BLaER1 (cell line): ENCODE results near the gene FRZB.

Source experiments
- H3K27ac ChIP-seq: shearing (Covaris generic); formaldehyde crosslinking; 2 replicates; pipeline ENCODE4 v1.8.1; 2022
- H3K27me3 ChIP-seq: shearing (Covaris generic); formaldehyde crosslinking; 2 replicates; pipeline ENCODE4 v1.8.1; 2022
- H3K36me3 ChIP-seq: shearing (Covaris generic); formaldehyde crosslinking; 2 replicates; pipeline ENCODE4 v1.8.1; 2022
- H3K4me1 ChIP-seq: shearing (Covaris generic); formaldehyde crosslinking; 2 replicates; pipeline ENCODE4 v1.8.1; 2022
- H3K4me2 ChIP-seq: shearing (Covaris generic); formaldehyde crosslinking; 2 replicates; pipeline ENCODE4 v1.8.1; 2022
- H3K4me3 ChIP-seq: shearing (Covaris generic); formaldehyde crosslinking; 2 replicates; pipeline ENCODE4 v1.8.1; 2022
- H3K9ac ChIP-seq: shearing (Covaris generic); formaldehyde crosslinking; 2 replicates; pipeline ENCODE4 v1.8.1; 2022
- H3K9me3 ChIP-seq: shearing (Covaris generic); formaldehyde crosslinking; 2 replicates; pipeline ENCODE4 v1.8.1; 2022
- H4K20me1 ChIP-seq: shearing (Covaris generic); formaldehyde crosslinking; 2 replicates; pipeline ENCODE4 v1.8.1; 2022
- Cebpa-rat ChIP-seq: shearing (Covaris generic); IDR thresholded peaks from 2 replicates; pipeline ENCODE4 v1.8.1; 2022

FRZB gene

GRCh38 chr2:182868054-182868796, 1.8 kb upstream of the FRZB start:
- Histone ChIP-seq H3K4me3 (no peak overlapping the region), H3K9ac (no peak overlapping the region), H3K27me3 (peaks cover 11% of the 10 kb centered on the region; the same call in 1 of the 2 replicates), H4K20me1 (no peaks in the 10 kb centered on the region), H3K36me3 (no peaks in the 10 kb centered on the region), H3K4me2 (no peak overlapping the region), H3K27ac (no peak overlapping the region), H3K9me3 (peaks cover 12% of the 10 kb centered on the region; the same call in 1 of the 2 replicates), H3K4me1 (0 out of 2 replicates have a peak, but pooled peaks cover 5% of the 10 kb centered on the region)
- TF ChIP-seq Cebpa-rat = no peak

DNA sequence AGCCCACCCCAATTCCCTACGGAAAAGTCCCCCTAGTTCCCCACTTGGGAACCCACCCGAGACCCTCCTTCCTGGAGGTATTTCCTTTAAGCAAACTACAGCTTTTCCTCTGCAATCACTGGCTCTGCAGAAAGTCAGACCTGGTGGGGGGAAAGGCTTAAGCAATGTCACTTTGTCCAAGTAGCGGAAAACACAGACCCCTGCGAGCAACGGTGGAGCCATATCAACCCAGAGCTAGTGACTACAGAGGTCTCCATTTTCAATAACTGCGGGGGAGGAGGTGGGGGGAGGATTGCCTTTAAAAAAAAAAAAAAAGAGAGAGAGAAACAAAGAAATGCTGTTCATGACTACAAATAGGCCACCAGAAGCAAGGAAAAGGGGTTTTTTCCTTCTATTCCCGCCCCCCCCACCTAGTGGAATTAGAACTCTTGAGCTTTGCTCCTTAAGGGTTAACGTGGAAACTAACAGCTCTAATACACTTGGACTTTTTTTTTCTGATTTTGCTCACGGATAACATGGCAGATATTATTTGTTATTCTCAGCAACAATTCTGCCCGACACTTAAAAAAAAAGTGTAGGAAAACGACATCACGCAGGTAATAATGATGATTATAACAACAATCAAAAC, 1.1 kb upstream of the FRZB start:
- 0 out of 2 replicates have a peak overlapping the region, but pooled peaks have one; percentile 1 for H3K4me2 ChIP-seq
- no peak overlapping the region for H3K4me3 ChIP-seq
- no peaks in the 10 kb centered on the region for H3K36me3 ChIP-seq
- H3K27ac ChIP-seq = no peak overlapping the region
- TF ChIP-seq Cebpa-rat = no peak
- peaks cover 11% of the 10 kb centered on the region; the same call in 1 of the 2 replicates for H3K27me3 ChIP-seq
- H3K4me1 ChIP-seq = peaks cover 11% of the 10 kb centered on the region
- H3K9ac ChIP-seq = no peak overlapping the region
- no peaks in the 10 kb centered on the region for H4K20me1 ChIP-seq
- peaks cover 12% of the 10 kb centered on the region; the same call in 1 of the 2 replicates for H3K9me3 ChIP-seq

GRCh38 chr2:182866095-182866460, 359 bp downstream of the FRZB start:
- H3K36me3 ChIP-seq = no peaks in the 10 kb centered on the region
- no peak overlapping the region for H3K4me3 ChIP-seq
- H3K4me2 ChIP-seq = no peak overlapping the region
- no peak overlapping the region for H3K27ac ChIP-seq
- H4K20me1 ChIP-seq = no peaks in the 10 kb centered on the region
- peaks cover 11% of the 10 kb centered on the region; the same call in 1 of the 2 replicates for H3K27me3 ChIP-seq
- H3K9me3 ChIP-seq = peaks cover 12% of the 10 kb centered on the region; the same call in 1 of the 2 replicates
- peaks cover 22% of the 10 kb centered on the region for H3K4me1 ChIP-seq
- TF ChIP-seq Cebpa-rat = no peak
- no peak overlapping the region for H3K9ac ChIP-seq

DNA sequence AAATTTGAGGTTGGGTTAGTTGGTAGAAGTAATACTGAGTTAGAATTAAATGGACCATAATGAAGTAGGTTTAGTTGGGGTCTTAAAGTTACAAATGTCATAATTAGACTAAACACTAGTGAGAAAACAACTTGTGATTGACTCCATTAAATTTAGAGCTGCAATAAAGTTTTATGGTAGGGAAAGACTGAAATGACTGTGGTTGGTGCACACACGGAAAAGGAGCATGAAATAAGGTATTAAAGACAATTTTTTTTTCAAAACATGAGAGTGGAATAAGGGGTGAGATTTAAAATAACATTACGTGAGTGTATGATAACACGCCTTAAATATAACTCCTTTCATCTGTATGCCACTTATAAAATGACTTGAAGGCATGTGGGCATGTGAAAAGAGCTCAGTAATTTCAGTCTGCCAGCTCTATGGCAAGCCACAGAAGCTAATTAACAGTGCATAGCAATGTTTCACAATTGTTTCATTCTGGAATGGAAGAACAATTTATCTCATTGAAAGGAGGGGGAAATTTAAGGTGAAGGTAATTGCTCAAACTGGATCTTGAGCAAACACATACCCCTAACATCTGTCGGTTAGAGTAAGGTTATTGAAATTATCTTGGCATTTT, 1.4 kb downstream of the FRZB start:
- Histone ChIP-seq H3K4me1 (peaks cover 22% of the 10 kb centered on the region), H3K36me3 (no peaks in the 10 kb centered on the region), H3K9ac (no peak overlapping the region), H3K4me3 (no peak overlapping the region), H3K4me2 (no peak overlapping the region), H3K9me3 (peaks cover 12% of the 10 kb centered on the region; the same call in 1 of the 2 replicates), H3K27ac (no peak overlapping the region), H3K27me3 (peaks cover 11% of the 10 kb centered on the region; the same call in 1 of the 2 replicates), H4K20me1 (no peaks in the 10 kb centered on the region)
- no peak for TF ChIP-seq Cebpa-rat

GRCh38 chr2:182863642-182864041, 2.8 kb downstream of the FRZB start:
- no peak overlapping the region for H3K27ac ChIP-seq
- H3K27me3 ChIP-seq = peaks cover 11% of the 10 kb centered on the region; the same call in 1 of the 2 replicates
- no peak overlapping the region for H3K9ac ChIP-seq
- peaks cover 12% of the 10 kb centered on the region; the same call in 1 of the 2 replicates for H3K9me3 ChIP-seq
- no peak for TF ChIP-seq Cebpa-rat
- peaks cover 22% of the 10 kb centered on the region for H3K4me1 ChIP-seq
- H4K20me1 ChIP-seq = no peaks in the 10 kb centered on the region
- no peaks in the 10 kb centered on the region for H3K36me3 ChIP-seq
- H3K4me2 ChIP-seq = no peak overlapping the region
- no peak overlapping the region for H3K4me3 ChIP-seq

DNA sequence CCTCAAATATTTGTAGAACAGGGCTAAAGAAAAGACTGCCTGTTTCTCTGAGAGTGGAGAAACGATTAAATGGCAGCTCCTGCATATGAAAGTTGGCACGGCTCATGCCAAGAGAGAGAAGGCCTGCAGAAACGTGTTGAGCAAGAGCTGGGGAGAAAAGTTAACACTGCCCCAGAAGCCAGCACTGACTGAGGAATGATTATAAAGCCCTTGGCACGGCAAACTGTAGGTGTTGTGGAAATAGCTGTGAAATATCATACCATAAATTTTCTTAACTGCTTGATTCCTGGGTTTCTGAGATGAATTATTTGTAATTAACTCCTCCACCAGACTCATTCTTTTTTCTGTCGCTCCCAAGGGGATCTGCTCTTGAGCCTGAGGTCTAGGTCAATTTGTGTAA, 4.3 kb downstream of the FRZB start:
- H3K4me2 ChIP-seq = peak overlapping the region; percentile 58
- no peak for TF ChIP-seq Cebpa-rat
- H3K4me1 ChIP-seq = peaks cover 22% of the 10 kb centered on the region
- H4K20me1 ChIP-seq = no peaks in the 10 kb centered on the region
- H3K9ac ChIP-seq = no peak overlapping the region
- H3K27me3 ChIP-seq = peaks cover 10% of the 10 kb centered on the region; the same call in 1 of the 2 replicates
- H3K27ac ChIP-seq = no peak overlapping the region
- no peaks in the 10 kb centered on the region for H3K36me3 ChIP-seq
- peaks cover 10% of the 10 kb centered on the region; the same call in 1 of the 2 replicates for H3K9me3 ChIP-seq
- no peak overlapping the region for H3K4me3 ChIP-seq

DNA sequence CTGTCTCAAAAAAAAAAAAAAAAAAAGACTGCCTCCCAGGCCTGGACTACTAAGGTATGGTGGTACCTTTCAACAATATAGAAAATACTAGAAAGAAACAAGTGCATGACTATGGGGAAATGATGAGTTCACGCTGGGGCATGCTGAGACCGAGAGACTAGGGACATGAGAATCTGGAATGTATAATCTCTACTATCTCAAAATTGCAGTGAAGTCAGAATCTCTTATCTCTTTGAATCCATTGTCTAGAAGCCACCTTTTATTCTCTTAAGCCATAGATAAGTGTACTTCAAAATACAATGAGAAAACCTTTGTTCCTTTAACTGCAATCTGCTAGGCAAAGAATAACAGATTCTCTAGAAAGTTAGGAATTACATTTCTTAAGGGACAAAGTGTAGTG, 5.6 kb downstream of the FRZB start:
- Histone ChIP-seq H3K4me1 (peaks cover 22% of the 10 kb centered on the region), H3K27ac (no peak overlapping the region), H4K20me1 (no peaks in the 10 kb centered on the region), H3K9me3 (no peaks in the 10 kb centered on the region), H3K4me3 (no peak overlapping the region), H3K9ac (no peak overlapping the region), H3K4me2 (no peak overlapping the region), H3K36me3 (no peaks in the 10 kb centered on the region), H3K27me3 (no peaks in the 10 kb centered on the region)
- no peak for TF ChIP-seq Cebpa-rat

DNA sequence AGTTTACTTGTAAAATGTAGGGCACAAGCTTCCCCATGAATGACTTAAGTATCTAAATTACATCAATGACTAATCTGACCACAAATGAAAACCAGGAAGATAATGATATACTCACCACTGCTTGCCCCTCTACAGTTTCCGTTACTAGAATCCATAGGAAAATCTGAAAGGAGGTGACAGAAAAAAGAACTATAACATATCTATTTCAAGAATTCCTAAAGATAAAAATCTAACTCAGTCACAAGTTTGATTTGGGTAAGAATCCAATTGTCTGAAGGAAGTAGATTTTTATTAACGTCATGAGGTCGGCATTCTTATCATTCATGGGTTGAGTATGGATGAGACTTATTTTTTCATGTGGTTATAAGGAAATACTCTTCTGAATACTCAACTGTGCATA, 7.8 kb downstream of the FRZB start:
- Histone ChIP-seq H3K27me3 (no peaks in the 10 kb centered on the region), H3K4me3 (no peak overlapping the region), H3K9me3 (no peaks in the 10 kb centered on the region), H3K4me1 (peaks cover 22% of the 10 kb centered on the region), H3K36me3 (no peaks in the 10 kb centered on the region), H3K27ac (no peak overlapping the region), H3K4me2 (no peak overlapping the region), H4K20me1 (no peaks in the 10 kb centered on the region), H3K9ac (no peak overlapping the region)
- no peak for TF ChIP-seq Cebpa-rat

- Histone ChIP-seq H3K36me3 (no peaks in the 10 kb centered on the region), H3K4me1 (no peaks in the 10 kb centered on the region), H3K9ac (no peak overlapping the region), H3K4me2 (no peak overlapping the region), H3K9me3 (no peaks in the 10 kb centered on the region), H4K20me1 (no peaks in the 10 kb centered on the region), H3K27ac (no peak overlapping the region), H3K4me3 (no peak overlapping the region), H3K27me3 (no peaks in the 10 kb centered on the region)
- TF ChIP-seq Cebpa-rat = no peak
These were observed 11.1 kb downstream of the FRZB start for GRCh38 chr2:182855376-182855775.
